ENCODE results near the gene ADGRG6. TPM values are rescaled to one million over a fixed set of nuclear protein-coding genes. Genes with fewer than 3 reads are reported as not detected.

The ADGRG6 gene
- total and polyA plus RNA-seq, 9 donors, result 1.6 to 10.6 (median 3.0) TPM

- no peak overlapping the region for H3K27ac ChIP-seq
- H3K36me3 ChIP-seq, result no peaks in the 10 kb centered on the region
- no peaks in the 10 kb centered on the region for H3K27me3 ChIP-seq
- intact Hi-C loops (cut with DNase I), result no loop called here
- TF ChIP-seq EP300 (IDR thresholded peaks at IDR 0.05) (no peak), POLR2A (IDR thresholded peaks at IDR 0.05) (no peak)
- no peaks in the 10 kb centered on the region for H3K9me3 ChIP-seq
- no peak overlapping the region for H3K4me3 ChIP-seq
- DNase-seq, result no peak
- no peaks in the 10 kb centered on the region for H3K4me1 ChIP-seq (ENCODE audit: insufficient read depth)
- WGBS, 3 donors, result 92 to 96% (median 93%) methylated on average over 2 of the region's 2 CpGs
Measured at GRCh38 chr6:142443102-142443501, 141.3 kb downstream of the ADGRG6 start.

GRCh38 chr6:142443532-142443931 lies 141.7 kb downstream of the ADGRG6 start:
- no peaks in the 10 kb centered on the region for H3K4me1 ChIP-seq (ENCODE audit: insufficient read depth)
- 85 to 96% (median 87%) methylated on average over 1 of the region's 1 CpG for WGBS, 3 donors
- no peak overlapping the region for H3K27ac ChIP-seq
- no peak for DNase-seq
- no peak overlapping the region for H3K4me3 ChIP-seq
- H3K27me3 ChIP-seq, result no peaks in the 10 kb centered on the region
- no peaks in the 10 kb centered on the region for H3K36me3 ChIP-seq
- intact Hi-C loops (cut with DNase I), result no loop called here
- TF ChIP-seq POLR2A (IDR thresholded peaks at IDR 0.05), result no peak
- TF ChIP-seq CTCF (IDR thresholded peaks at IDR 0.05), result no peak
- TF ChIP-seq EP300 (IDR thresholded peaks at IDR 0.05), result no peak
- H3K9me3 ChIP-seq, result no peaks in the 10 kb centered on the region

- DNase-seq, result no peak
- Histone ChIP-seq H3K4me1 (ENCODE audit: insufficient read depth) (no peaks in the 10 kb centered on the region), H3K27me3 (no peaks in the 10 kb centered on the region), H3K36me3 (no peaks in the 10 kb centered on the region), H3K27ac (no peak overlapping the region), H3K4me3 (no peak overlapping the region), H3K9me3 (no peaks in the 10 kb centered on the region)
- TF ChIP-seq POLR2A (IDR thresholded peaks at IDR 0.05) (no peak), CTCF (IDR thresholded peaks at IDR 0.05) (no peak), EP300 (IDR thresholded peaks at IDR 0.05) (no peak)
- WGBS, 3 donors, result 35 to 49% (median 43%) methylated on average over 1 of the region's 1 CpG
- intact Hi-C loops (cut with DNase I), result no loop called here
Measured at GRCh38 chr6:142444376-142444775, 142.6 kb downstream of the ADGRG6 start.

GRCh38 chr6:142444881-142445301 lies 143.1 kb downstream of the ADGRG6 start:
- no peak overlapping the region for H3K27ac ChIP-seq
- H3K36me3 ChIP-seq, result no peaks in the 10 kb centered on the region
- DNase-seq, result no peak
- no peak overlapping the region for H3K4me3 ChIP-seq
- 65 to 85% (median 75%) methylated on average over 2 of the region's 2 CpGs for WGBS, 3 donors
- TF ChIP-seq POLR2A (IDR thresholded peaks at IDR 0.05), result no peak
- no peak for TF ChIP-seq CTCF (IDR thresholded peaks at IDR 0.05)
- no peak for TF ChIP-seq EP300 (IDR thresholded peaks at IDR 0.05)
- no peaks in the 10 kb centered on the region for H3K27me3 ChIP-seq
- intact Hi-C loops (cut with DNase I), result no loop called here
- H3K4me1 ChIP-seq (ENCODE audit: insufficient read depth), result no peaks in the 10 kb centered on the region
- no peaks in the 10 kb centered on the region for H3K9me3 ChIP-seq

- intact Hi-C loops (cut with DNase I), result no loop called here
- no peak overlapping the region for H3K27ac ChIP-seq
- H3K4me1 ChIP-seq (ENCODE audit: insufficient read depth), result no peaks in the 10 kb centered on the region
- no peaks in the 10 kb centered on the region for H3K9me3 ChIP-seq
- 22 to 40% (median 34%) methylated on average over 2 of the region's 2 CpGs for WGBS, 3 donors
- H3K36me3 ChIP-seq, result no peaks in the 10 kb centered on the region
- H3K4me3 ChIP-seq, result no peak overlapping the region
- no peaks in the 10 kb centered on the region for H3K27me3 ChIP-seq
- TF ChIP-seq CTCF (IDR thresholded peaks at IDR 0.05), result no peak
- TF ChIP-seq POLR2A (IDR thresholded peaks at IDR 0.05), result no peak
- no peak for TF ChIP-seq EP300 (IDR thresholded peaks at IDR 0.05)
- no peak for DNase-seq
Measured at GRCh38 chr6:142446168-142446567, 144.4 kb downstream of the ADGRG6 start.

All from ovary (tissue), 9 donors.